IMR-90 (cell line): ENCODE results near the gene HSPA6. TPM values are rescaled to one million over a fixed set of nuclear protein-coding genes. Genes with fewer than 3 reads are reported as not detected.

Source experiments
- ATAC-seq: fragments of 200-7000 bp; cut with Tn5 transposase; 2 replicates; pipeline ENCODE4 v1.9.1; 2020; ENCODE audit warnings: low read depth, mild to moderate bottlenecking, moderate library complexity
- BruUV-seq: library from RNA; stranded (reverse); fragments of 400-500 nt; replicated peaks from 2 replicates; lab custom pipeline; 2021; lab: Mats Ljungman, UMichigan
- CTCF ChIA-PET: fragments of 300-600 bp; formaldehyde crosslinking; extraction: SDS; loops from one replicate; lab custom pipeline; 2021; ENCODE audit warnings: antibody characterized with exemption; lab: Yijun Ruan, JAX
- POLR2A ChIA-PET: fragments of 300-600 bp; sonication (Branson Sonifier 250); formaldehyde crosslinking; loops from one replicate; lab custom pipeline; 2022; ENCODE audit warnings: antibody characterized with exemption; ENCODE audit not compliant: unreplicated experiment; lab: Charles Lee
- DNase-seq: peaks from one replicate; pipeline ENCODE4 v3.0.0; 2013
- H2AFZ ChIP-seq: replicated peaks from 2 replicates; pipeline ENCODE3; 2013; ENCODE audit warnings: low read length, mild to moderate bottlenecking; ENCODE audit not compliant: poor library complexity
- H2AK5ac ChIP-seq: 2 replicates; pipeline ENCODE4 v1.6.1; 2013; ENCODE audit warnings: low read depth, low read length, inconsistent platforms
- H2AK9ac ChIP-seq: replicated peaks from 2 replicates; pipeline ENCODE3; 2013; ENCODE audit warnings: mild to moderate bottlenecking, low read depth, low read length, moderate library complexity; ENCODE audit not compliant: poor library complexity
- H2BK120ac ChIP-seq: 2 replicates; pipeline ENCODE4 v1.6.1; 2013; ENCODE audit warnings: low read depth, low read length, inconsistent platforms
- H2BK15ac ChIP-seq: 3 replicates; pipeline ENCODE4 v1.6.1; 2013; ENCODE audit warnings: low read depth, low read length, inconsistent platforms
- H2BK20ac ChIP-seq: 2 replicates; pipeline ENCODE4 v1.6.1; 2013; ENCODE audit warnings: low read depth, mild to moderate bottlenecking, inconsistent platforms, low read length, moderate library complexity
- H2BK5ac ChIP-seq: 2 replicates; pipeline ENCODE4 v1.6.1; 2013; ENCODE audit warnings: mild to moderate bottlenecking, low read depth, low read length, inconsistent platforms; ENCODE audit not compliant: poor library complexity, severe bottlenecking
- H3K14ac ChIP-seq: replicated peaks from 2 replicates; pipeline ENCODE4 v1.6.1; 2013; ENCODE audit warnings: low read depth, low read length, inconsistent platforms
- H3K18ac ChIP-seq: 2 replicates; pipeline ENCODE4 v1.6.1; 2013; ENCODE audit warnings: low read depth, low read length, control low read depth
- H3K23ac ChIP-seq: 2 replicates; pipeline ENCODE4 v1.6.1; 2013; ENCODE audit warnings: low read depth, low read length, inconsistent platforms
- H3K27ac ChIP-seq: 2 replicates; pipeline ENCODE4 v1.5.1; 2013; ENCODE audit warnings: mild to moderate bottlenecking, control low read depth, low read length; ENCODE audit not compliant: insufficient read depth
- H3K27me3 ChIP-seq: 2 replicates; pipeline ENCODE4 v1.6.1; 2013; ENCODE audit warnings: low read length; ENCODE audit not compliant: control insufficient read depth, insufficient read depth
- H3K36me3 ChIP-seq: 2 replicates; pipeline ENCODE4 v1.6.1; 2013; ENCODE audit warnings: low read length, mixed read lengths; ENCODE audit not compliant: control insufficient read depth, insufficient read depth
- H3K4ac ChIP-seq: 2 replicates; pipeline ENCODE4 v1.6.1; 2013; ENCODE audit warnings: low read depth, low read length, inconsistent platforms
- H3K4me1 ChIP-seq: 2 replicates; pipeline ENCODE4 v1.6.1; 2013; ENCODE audit warnings: low read length, mixed read lengths; ENCODE audit not compliant: control insufficient read depth, insufficient read depth
- H3K4me2 ChIP-seq: 2 replicates; pipeline ENCODE4 v1.6.1; 2013; ENCODE audit warnings: low read depth, mild to moderate bottlenecking, control low read depth, low read length, moderate library complexity
- H3K4me3 ChIP-seq: 2 replicates; pipeline ENCODE4 v1.5.1; 2013; ENCODE audit warnings: low read depth, mild to moderate bottlenecking, control low read depth, low read length, moderate library complexity; ENCODE audit not compliant: insufficient read depth
- H3K56ac ChIP-seq: 2 replicates; pipeline ENCODE4 v1.6.1; 2013; ENCODE audit warnings: low read length, inconsistent platforms; ENCODE audit not compliant: insufficient read depth; ENCODE audit errors: extremely low read depth
- H3K79me1 ChIP-seq, 2 experiments: 2 replicates each; pipeline ENCODE4 v1.6.1; 2013; ENCODE audit warnings: low read length in 2 of 2, inconsistent platforms in 1 of 2, low read depth in 1 of 2
- H3K9ac ChIP-seq: 2 replicates; pipeline ENCODE4 v1.6.1; 2013; ENCODE audit warnings: low read depth, low read length, control low read depth
- H3K9me1 ChIP-seq: 2 replicates; pipeline ENCODE4 v1.6.1; 2013; ENCODE audit warnings: low read length, inconsistent platforms; ENCODE audit not compliant: insufficient read depth
- H3K9me3 ChIP-seq: 2 replicates; pipeline ENCODE4 v1.6.1; 2013; ENCODE audit warnings: low read length; ENCODE audit not compliant: control insufficient read depth, insufficient read depth
- H4K20me1 ChIP-seq: 2 replicates; pipeline ENCODE4 v1.6.1; 2013; ENCODE audit warnings: low read length, inconsistent platforms; ENCODE audit not compliant: insufficient read depth
- H4K5ac ChIP-seq: 2 replicates; pipeline ENCODE4 v1.6.1; 2013; ENCODE audit warnings: mild to moderate bottlenecking, low read depth, low read length, control low read depth
- H4K8ac ChIP-seq, 2 experiments: 2 replicates each; pipeline ENCODE4 v1.6.1; 2013; ENCODE audit warnings: low read depth in 2 of 2, low read length in 2 of 2, control low read depth in 1 of 2, inconsistent platforms in 1 of 2
- H4K91ac ChIP-seq: 2 replicates; pipeline ENCODE4 v1.6.1; 2013; ENCODE audit warnings: low read depth, low read length, inconsistent platforms; ENCODE audit not compliant: insufficient read depth
- CHD1 ChIP-seq: IDR thresholded peaks from 2 replicates; pipeline ENCODE4 v1.6.1; 2012; ENCODE audit warnings: low read depth, low read length, improper control_type of control experiment
- FOS ChIP-seq: fragments of 150-350 bp; IDR thresholded peaks from 2 replicates; pipeline ENCODE4 v1.6.1; 2016; ENCODE audit warnings: low read depth, low read length
- MAZ ChIP-seq: IDR thresholded peaks from 2 replicates; pipeline ENCODE4 v1.6.1; 2012; ENCODE audit warnings: low read depth, mild to moderate bottlenecking, low read length, improper control_type of control experiment, moderate library complexity, borderline replicate concordance
- MXI1 ChIP-seq: IDR thresholded peaks from 2 replicates; pipeline ENCODE4 v1.6.1; 2012; ENCODE audit warnings: low read depth, mild to moderate bottlenecking, low read length, moderate library complexity, borderline replicate concordance
- NFE2L2 ChIP-seq: fragments of 150-350 bp; IDR thresholded peaks from 2 replicates; pipeline ENCODE4 v1.6.1; 2016; ENCODE audit warnings: low read depth, mild to moderate bottlenecking, low read length
- RAD21 ChIP-seq: IDR thresholded peaks from 2 replicates; pipeline ENCODE4 v1.6.1; 2012; ENCODE audit warnings: low read length, improper control_type of control experiment
- RCOR1 ChIP-seq: IDR thresholded peaks from 2 replicates; pipeline ENCODE4 v1.6.1; 2012; ENCODE audit warnings: mild to moderate bottlenecking, low read length, improper control_type of control experiment; ENCODE audit not compliant: insufficient replicate concordance
- RFX5 ChIP-seq: IDR thresholded peaks from 2 replicates; pipeline ENCODE4 v1.8.0; 2012; ENCODE audit warnings: low read depth, mild to moderate bottlenecking, low read length, moderate library complexity
- SMC3 ChIP-seq: fragments of 150-350 bp; IDR thresholded peaks from 2 replicates; pipeline ENCODE4 v1.6.1; 2016; ENCODE audit warnings: low read depth, mild to moderate bottlenecking, antibody characterized with exemption, low read length, moderate library complexity
- WGBS, 2 experiments: methylation state at CpG; one replicate each; pipeline versions ENCODE4 v1.1.5 to v1.1.7; 2013; ENCODE audit warnings: missing lambda C conversion rate in 2 of 2; ENCODE audit not compliant: insufficient read length in 1 of 2; ENCODE audit errors: extremely low coverage in 2 of 2; 5-methylcytosine and 5-hydroxymethylcytosine counted together
- dilution Hi-C: fragments of 300-500 bp; cut with HindIII; formaldehyde crosslinking; loops from one replicate; pipeline ENCODE4 v1.14.3; 2018; ENCODE audit warnings: low sequenced_read_pairs; ENCODE audit not compliant: unreplicated experiment
- in situ Hi-C: fragments of 300-500 bp; cut with MboI; formaldehyde crosslinking; loops from 3 replicates; pipeline ENCODE4 v1.14.3; 2019; ENCODE audit warnings: low sequenced_read_pairs, inconsistent platforms, mixed read lengths
- intact Hi-C: fragments of 100-400 bp; cut with micrococcal nuclease; formaldehyde crosslinking; loops from 2 replicates; pipeline ENCODE4 v1.10.0; 2022
- polyA plus RNA-seq, 3 experiments: library from polyadenylated mRNA; depleted of rRNA; stranded (reverse); fragments of >200 nt; gene quantifications; 2 replicates each; pipeline ENCODE4 v1.2.3, GENCODE V29; 2012; ENCODE audit warnings: low replicate concordance in 1 of 3
- total RNA-seq: library from RNA; depleted of rRNA; stranded (reverse); fragments of >200 nt; gene quantifications from 2 replicates; pipeline ENCODE4 v1.2.3, GENCODE V29; 2012
- TF ChIP-seq, protein P1 (sequence below): conservative IDR thresholded peaks from 2 replicates; pipeline ENCODE4 v1.5.1; 2012; ENCODE audit warnings: mild to moderate bottlenecking, low read depth, low read length, improper control_type of control experiment
- TF ChIP-seq, protein P2 (sequence below): fragments of 150-350 bp; IDR thresholded peaks from 2 replicates; pipeline ENCODE4 v1.6.1; 2016; ENCODE audit warnings: low read depth, mild to moderate bottlenecking, low read length, moderate library complexity, borderline replicate concordance
- TF ChIP-seq, protein P3 (sequence below): fragments of 150-350 bp; IDR thresholded peaks from 2 replicates; pipeline ENCODE4 v1.6.1; 2017; ENCODE audit warnings: mild to moderate bottlenecking, antibody characterized with exemption, low read length, low read depth

Gene HSPA6
- total and polyA plus RNA-seq, 2 of the 4 experiments (the other 2 are of a cell fraction), result 0.54 to 0.67 TPM

DNA sequence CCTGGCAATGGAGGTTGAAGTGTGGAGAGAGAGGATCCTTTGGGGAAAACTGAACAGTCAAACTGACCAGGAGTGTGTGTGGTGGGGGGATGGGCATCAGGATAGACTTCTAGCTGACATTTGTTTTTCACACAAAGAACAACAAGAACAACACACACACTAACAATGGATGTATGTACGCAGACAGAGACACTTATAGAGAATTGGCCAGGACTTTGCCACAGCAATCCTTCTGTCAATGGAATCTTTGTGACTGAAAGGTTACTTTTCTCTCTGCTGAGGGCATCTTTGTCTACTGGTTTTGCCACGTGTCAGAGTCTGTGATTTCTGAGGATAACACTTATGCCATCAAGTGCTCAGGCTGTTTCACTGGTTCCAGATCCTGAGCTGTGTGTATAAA, 31.5 kb upstream of the HSPA6 start:
- peaks cover 33% of the 10 kb centered on the region for H3K27me3 ChIP-seq
- H3K4me2 ChIP-seq, result no peak overlapping the region
- DNase-seq (no peak), ATAC-seq (no peak)
- in situ Hi-C loops, result no loop called here
- H3K56ac ChIP-seq, result no peak overlapping the region
- no peak overlapping the region for H4K8ac ChIP-seq
- H3K18ac ChIP-seq, result no peak overlapping the region
- ChIA-PET CTCF (interaction anchor here (0.6 to 0.7 kb wide), 2 partner anchors 249 to 257 kb away, joined by 3 to 4 read pairs; partner anchors contain the start of gene DUSP12), POLR2A (no interaction called here)
- no peak overlapping the region for H3K4me3 ChIP-seq
- H3K4me1 ChIP-seq, result no peaks in the 10 kb centered on the region
- no peak overlapping the region for H2BK20ac ChIP-seq
- BruUV-seq, result no TSS peak
- no peak overlapping the region for H2AK9ac ChIP-seq
- H2AK5ac ChIP-seq, result no peak overlapping the region
- no peak overlapping the region for H2BK15ac ChIP-seq
- dilution Hi-C loops, result no loop called here
- intact Hi-C loops, result no loop called here
- H3K36me3 ChIP-seq, result no peaks in the 10 kb centered on the region
- H2BK5ac ChIP-seq, result no peak overlapping the region
- no peaks in the 10 kb centered on the region for H4K20me1 ChIP-seq
- no peaks in the 10 kb centered on the region for H3K79me1 ChIP-seq
- TF ChIP-seq RAD21, result no peak
- no peak for TF ChIP-seq NFE2L2
- TF ChIP-seq CHD1, result no peak
- TF ChIP-seq, protein P1, sequence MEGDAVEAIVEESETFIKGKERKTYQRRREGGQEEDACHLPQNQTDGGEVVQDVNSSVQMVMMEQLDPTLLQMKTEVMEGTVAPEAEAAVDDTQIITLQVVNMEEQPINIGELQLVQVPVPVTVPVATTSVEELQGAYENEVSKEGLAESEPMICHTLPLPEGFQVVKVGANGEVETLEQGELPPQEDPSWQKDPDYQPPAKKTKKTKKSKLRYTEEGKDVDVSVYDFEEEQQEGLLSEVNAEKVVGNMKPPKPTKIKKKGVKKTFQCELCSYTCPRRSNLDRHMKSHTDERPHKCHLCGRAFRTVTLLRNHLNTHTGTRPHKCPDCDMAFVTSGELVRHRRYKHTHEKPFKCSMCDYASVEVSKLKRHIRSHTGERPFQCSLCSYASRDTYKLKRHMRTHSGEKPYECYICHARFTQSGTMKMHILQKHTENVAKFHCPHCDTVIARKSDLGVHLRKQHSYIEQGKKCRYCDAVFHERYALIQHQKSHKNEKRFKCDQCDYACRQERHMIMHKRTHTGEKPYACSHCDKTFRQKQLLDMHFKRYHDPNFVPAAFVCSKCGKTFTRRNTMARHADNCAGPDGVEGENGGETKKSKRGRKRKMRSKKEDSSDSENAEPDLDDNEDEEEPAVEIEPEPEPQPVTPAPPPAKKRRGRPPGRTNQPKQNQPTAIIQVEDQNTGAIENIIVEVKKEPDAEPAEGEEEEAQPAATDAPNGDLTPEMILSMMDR, result no peak
- no peak for TF ChIP-seq MAZ
- no peak for TF ChIP-seq MXI1
- TF ChIP-seq RCOR1, result no peak
- no peak for TF ChIP-seq FOS
- TF ChIP-seq RFX5, result no peak
- no peak for TF ChIP-seq SMC3
- TF ChIP-seq, protein P2, sequence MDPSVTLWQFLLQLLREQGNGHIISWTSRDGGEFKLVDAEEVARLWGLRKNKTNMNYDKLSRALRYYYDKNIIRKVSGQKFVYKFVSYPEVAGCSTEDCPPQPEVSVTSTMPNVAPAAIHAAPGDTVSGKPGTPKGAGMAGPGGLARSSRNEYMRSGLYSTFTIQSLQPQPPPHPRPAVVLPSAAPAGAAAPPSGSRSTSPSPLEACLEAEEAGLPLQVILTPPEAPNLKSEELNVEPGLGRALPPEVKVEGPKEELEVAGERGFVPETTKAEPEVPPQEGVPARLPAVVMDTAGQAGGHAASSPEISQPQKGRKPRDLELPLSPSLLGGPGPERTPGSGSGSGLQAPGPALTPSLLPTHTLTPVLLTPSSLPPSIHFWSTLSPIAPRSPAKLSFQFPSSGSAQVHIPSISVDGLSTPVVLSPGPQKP, result no peak
- TF ChIP-seq, protein P3, sequence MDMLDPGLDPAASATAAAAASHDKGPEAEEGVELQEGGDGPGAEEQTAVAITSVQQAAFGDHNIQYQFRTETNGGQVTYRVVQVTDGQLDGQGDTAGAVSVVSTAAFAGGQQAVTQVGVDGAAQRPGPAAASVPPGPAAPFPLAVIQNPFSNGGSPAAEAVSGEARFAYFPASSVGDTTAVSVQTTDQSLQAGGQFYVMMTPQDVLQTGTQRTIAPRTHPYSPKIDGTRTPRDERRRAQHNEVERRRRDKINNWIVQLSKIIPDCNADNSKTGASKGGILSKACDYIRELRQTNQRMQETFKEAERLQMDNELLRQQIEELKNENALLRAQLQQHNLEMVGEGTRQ, result no peak
- no peak overlapping the region for H2BK120ac ChIP-seq
- H3K14ac ChIP-seq, result no peak overlapping the region
- no peak overlapping the region for H3K9ac ChIP-seq
- H3K9me3 ChIP-seq, result no peaks in the 10 kb centered on the region
- no peak overlapping the region for H4K91ac ChIP-seq
- H3K4ac ChIP-seq, result no peak overlapping the region
- H3K23ac ChIP-seq, result no peak overlapping the region
- no CpG with 5 or more reads among the region's 2 CpGs for WGBS, 2 experiments
- H3K27ac ChIP-seq, result no peak overlapping the region
- no peaks in the 10 kb centered on the region for H3K9me1 ChIP-seq
- no peak overlapping the region for H2AFZ ChIP-seq
- H4K5ac ChIP-seq, result no peak overlapping the region
